HepG2 (cell line): Measurements from ENCODE around the gene LUC7L. TPM values are rescaled to one million over a fixed set of nuclear protein-coding genes. Genes with fewer than 3 reads are reported as not detected.
A peak's percentile ranks its signal among the peaks of the same experiment; 100 is the strongest.

Experiments used
- ARID5B ChIP-seq: IDR thresholded peaks from 2 replicates; pipeline ENCODE4 v1.4.0; 2020; ENCODE audit warnings: mild to moderate bottlenecking, missing genetic modification reagents
- ELF4 ChIP-seq: sonication (generic); formaldehyde crosslinking; IDR thresholded peaks from 2 replicates; pipeline ENCODE4 v1.5.0; 2020; ENCODE audit warnings: missing genetic modification reagents, mild to moderate bottlenecking, moderate library complexity, borderline replicate concordance
- ETV5 ChIP-seq: IDR thresholded peaks from 2 replicates; pipeline ENCODE4 v1.6.1; 2018; ENCODE audit warnings: missing biosample characterization, missing genetic modification reagents, inconsistent platforms, borderline replicate concordance
- FOXP4 ChIP-seq: sonication (generic); formaldehyde crosslinking; IDR thresholded peaks from 2 replicates; pipeline ENCODE4 v1.4.0; 2020; ENCODE audit warnings: missing genetic modification reagents
- STAT6 ChIP-seq: sonication (generic); formaldehyde crosslinking; IDR thresholded peaks from 2 replicates; pipeline ENCODE4 v1.4.0; 2020; ENCODE audit warnings: missing genetic modification reagents, mild to moderate bottlenecking, borderline replicate concordance
- ZBTB14 ChIP-seq: sonication (generic); formaldehyde crosslinking; IDR thresholded peaks from 2 replicates; pipeline ENCODE4 v1.4.0; 2020; ENCODE audit warnings: missing genetic modification reagents
- ZNF33B ChIP-seq: sonication (generic); formaldehyde crosslinking; IDR thresholded peaks from 2 replicates; pipeline ENCODE4 v1.5.1; 2020; ENCODE audit warnings: mild to moderate bottlenecking, missing genetic modification reagents
- ZNF446 ChIP-seq: sonication (generic); formaldehyde crosslinking; IDR thresholded peaks from 2 replicates; pipeline ENCODE4 v1.5.0; 2020; ENCODE audit warnings: mild to moderate bottlenecking, missing genetic modification reagents
- ZNF749 ChIP-seq: sonication (generic); formaldehyde crosslinking; IDR thresholded peaks from 2 replicates; pipeline ENCODE4 v1.8.0; 2022; ENCODE audit warnings: mild to moderate bottlenecking, missing genetic modification reagents, moderate library complexity, borderline replicate concordance
- ZNF781 ChIP-seq: sonication (generic); formaldehyde crosslinking; IDR thresholded peaks from 2 replicates; pipeline ENCODE4 v1.5.1; 2020; ENCODE audit warnings: borderline replicate concordance, mild to moderate bottlenecking, missing genetic modification reagents; ENCODE audit errors: not compliant biosample characterization
- polyA plus RNA-seq, 8 experiments: library from polyadenylated mRNA; depleted of rRNA in 3 of 8; stranded (reverse) in 7 of 8; unstranded in 1 of 8; fragments of >200 nt; fragmentation: Illumina TruSeq in 4 of 8; extraction: Trizol in 4 of 8; gene quantifications; 2 replicates each; pipeline versions ENCODE4 v1.2.1 to v1.2.3, GENCODE V29; 2011 to 2016; ENCODE audit warnings: low read depth in 4 of 8, missing spikeins in 1 of 8, mixed read lengths in 1 of 8; ENCODE audit not compliant: insufficient read depth in 1 of 8
- total RNA-seq, 5 experiments: library from RNA; depleted of rRNA; stranded (reverse); fragments of >200 nt; fragmentation: Illumina TruSeq; extraction: Trizol; gene quantifications; 2 replicates each; pipeline ENCODE4 v1.2.3, GENCODE V29; 2016; ENCODE audit warnings: low read depth in 1 of 5
- TF ChIP-seq, protein P1 (sequence below): sonication (generic); formaldehyde crosslinking; IDR thresholded peaks from 2 replicates; pipeline ENCODE4 v1.4.0; 2020; ENCODE audit warnings: missing genetic modification reagents
- TF ChIP-seq, protein P2 (sequence below): sonication (generic); formaldehyde crosslinking; IDR thresholded peaks from 2 replicates; pipeline ENCODE4 v1.4.0; 2020; ENCODE audit warnings: low read depth, mild to moderate bottlenecking, missing genetic modification reagents

Gene LUC7L
- total and polyA plus RNA-seq, 2 of the 13 experiments (the other 11 are each of a cell fraction or from before 2014, with no cell fraction given) = 48.7 to 56.9 TPM

GRCh38 chr16:228852-229730 lies at the start of gene LUC7L (continued):
- peak; percentile 40; the same call in 1 of the 2 replicates for TF ChIP-seq FOXP4 (CRISPR knock-in tag)
- TF ChIP-seq, protein P1, sequence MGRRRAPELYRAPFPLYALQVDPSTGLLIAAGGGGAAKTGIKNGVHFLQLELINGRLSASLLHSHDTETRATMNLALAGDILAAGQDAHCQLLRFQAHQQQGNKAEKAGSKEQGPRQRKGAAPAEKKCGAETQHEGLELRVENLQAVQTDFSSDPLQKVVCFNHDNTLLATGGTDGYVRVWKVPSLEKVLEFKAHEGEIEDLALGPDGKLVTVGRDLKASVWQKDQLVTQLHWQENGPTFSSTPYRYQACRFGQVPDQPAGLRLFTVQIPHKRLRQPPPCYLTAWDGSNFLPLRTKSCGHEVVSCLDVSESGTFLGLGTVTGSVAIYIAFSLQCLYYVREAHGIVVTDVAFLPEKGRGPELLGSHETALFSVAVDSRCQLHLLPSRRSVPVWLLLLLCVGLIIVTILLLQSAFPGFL (CRISPR knock-in tag) = 0 out of 2 replicates have a peak, but pooled peaks have one; percentile 52
- peak; percentile 94 for TF ChIP-seq ZNF749 (CRISPR knock-in tag)
- TF ChIP-seq, protein P2, sequence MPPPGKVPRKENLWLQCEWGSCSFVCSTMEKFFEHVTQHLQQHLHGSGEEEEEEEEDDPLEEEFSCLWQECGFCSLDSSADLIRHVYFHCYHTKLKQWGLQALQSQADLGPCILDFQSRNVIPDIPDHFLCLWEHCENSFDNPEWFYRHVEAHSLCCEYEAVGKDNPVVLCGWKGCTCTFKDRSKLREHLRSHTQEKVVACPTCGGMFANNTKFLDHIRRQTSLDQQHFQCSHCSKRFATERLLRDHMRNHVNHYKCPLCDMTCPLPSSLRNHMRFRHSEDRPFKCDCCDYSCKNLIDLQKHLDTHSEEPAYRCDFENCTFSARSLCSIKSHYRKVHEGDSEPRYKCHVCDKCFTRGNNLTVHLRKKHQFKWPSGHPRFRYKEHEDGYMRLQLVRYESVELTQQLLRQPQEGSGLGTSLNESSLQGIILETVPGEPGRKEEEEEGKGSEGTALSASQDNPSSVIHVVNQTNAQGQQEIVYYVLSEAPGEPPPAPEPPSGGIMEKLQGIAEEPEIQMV (CRISPR knock-in tag) = 0 out of 2 replicates have a peak, but pooled peaks have one; percentile 4
- TF ChIP-seq ETV5 (CRISPR knock-in tag) = peak; percentile 77
- TF ChIP-seq ZNF33B = peak; percentile 99
- peak; percentile 62; the same call in 1 of the 2 replicates for TF ChIP-seq ELF4 (CRISPR knock-in tag)
- TF ChIP-seq STAT6 (CRISPR knock-in tag) = peak; percentile 72; the same call in 1 of the 2 replicates
- TF ChIP-seq ZNF446 (CRISPR knock-in tag) = peak; percentile 91; the same call in 1 of the 2 replicates
- TF ChIP-seq ZNF781 (CRISPR knock-in tag) = peak; percentile 94
- TF ChIP-seq ARID5B (CRISPR knock-in tag) = peak; percentile 65
- TF ChIP-seq ZBTB14 (CRISPR knock-in tag) = peak; percentile 64; the same call in 1 of the 2 replicates
